Activated CD4-positive, alpha-beta T cell treated with anti-CD3 and anti-CD28 coated beads for 4 hours (primary cell): ENCODE data around the gene CSTF2.
"Not testable (repeated sequence)": the region's sequence is repeated elsewhere in the genome, so short reads cannot be mapped to it uniquely, and the experiment has no call there.

Source experiments
- DNase-seq, 2 donors: peaks; one replicate each; pipeline ENCODE4 v3.0.0-alpha.2; 2020

Gene CSTF2

GRCh38 chrX:100819837-100820666 lies at the start of gene CSTF2:
CSTF2 (plus strand) TSS chrX:100820391; CDS start chrX:100820417, 26 bp downstream.
- peak; percentile 66 to 76 for DNase-seq

GRCh38 chrX:100796371-100796770 lies 23.8 kb upstream of the CSTF2 start:
- not testable (repeated sequence) for DNase-seq

- no peak for DNase-seq
Measured at GRCh38 chrX:100797359-100797758, 22.8 kb upstream of the CSTF2 start.

GRCh38 chrX:100798484-100799214 lies 21.5 kb upstream of the CSTF2 start:
- DNase-seq: no peak

- DNase-seq: no peak
Measured at GRCh38 chrX:100802843-100803242, 17.3 kb upstream of the CSTF2 start.

- DNase-seq: no peak
Measured at GRCh38 chrX:100804780-100805179, 15.4 kb upstream of the CSTF2 start.

- DNase-seq: not testable (repeated sequence)
Measured at GRCh38 chrX:100808265-100808664, 11.9 kb upstream of the CSTF2 start.

GRCh38 chrX:100812216-100813158 lies 7.7 kb upstream of the CSTF2 start:
- DNase-seq: no peak

- DNase-seq: no peak
Measured at GRCh38 chrX:100817340-100817739, 2.9 kb upstream of the CSTF2 start.

GRCh38 chrX:100819534-100819836 lies 706 bp upstream of the CSTF2 start:
- DNase-seq: peak in 1 of 2 donors; percentile 44

- DNase-seq: peak; percentile 6 to 8
Measured at GRCh38 chrX:100829730-100830129, 9.5 kb downstream of the CSTF2 start.

GRCh38 chrX:100830143-100830542 lies 10.0 kb downstream of the CSTF2 start:
- no peak for DNase-seq

GRCh38 chrX:100830547-100830946 lies 10.4 kb downstream of the CSTF2 start:
- DNase-seq: no peak

- no peak for DNase-seq
Measured at GRCh38 chrX:100831219-100831946, 11.2 kb downstream of the CSTF2 start.

GRCh38 chrX:100850317-100850716 lies 30.1 kb downstream of the CSTF2 start:
- no peak for DNase-seq

- no peak for DNase-seq
Measured at GRCh38 chrX:100852810-100853209, 32.6 kb downstream of the CSTF2 start.

- no peak for DNase-seq
Measured at GRCh38 chrX:100863326-100863864, 43.2 kb downstream of the CSTF2 start.

GRCh38 chrX:100864657-100865391 lies 44.6 kb downstream of the CSTF2 start:
- no peak for DNase-seq

GRCh38 chrX:100868273-100868672 lies 48.1 kb downstream of the CSTF2 start:
- DNase-seq: no peak

GRCh38 chrX:100870527-100870926 lies 50.3 kb downstream of the CSTF2 start:
- DNase-seq: no peak
